Measurements from ENCODE around the gene CCDC47. TPM values are rescaled to one million over a fixed set of nuclear protein-coding genes. Genes with fewer than 3 reads are reported as not detected.

The CCDC47 gene
- total RNA-seq, 6 experiments from 2014 or later, result 45.7 to 69.9 (median 63.6) TPM

DNA sequence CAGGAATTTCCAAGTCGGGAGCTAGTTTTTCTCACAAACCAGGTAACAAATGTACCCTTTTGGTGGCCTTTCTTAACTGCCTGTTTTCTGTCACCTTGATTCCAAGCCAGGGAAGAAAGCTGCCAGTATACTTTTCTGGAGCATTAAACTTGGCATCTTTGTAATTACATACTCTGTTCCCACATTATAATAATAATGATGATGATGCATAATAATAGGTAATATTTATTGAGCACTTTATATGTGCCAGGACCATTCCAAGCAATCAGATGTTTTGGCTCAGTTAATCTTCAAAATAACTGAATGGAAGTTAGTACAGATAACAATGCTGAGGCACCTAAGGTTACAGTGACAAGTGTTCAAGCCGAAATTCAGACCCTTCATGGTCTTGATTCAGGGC is 42.7 kb upstream of the CCDC47 start:
- Histone ChIP-seq H3K9me3 (no peaks in the 10 kb centered on the region), H3K27me3 (no peaks in the 10 kb centered on the region), H3K36me3 (peaks cover 5 to 94% (median 65%) of the 10 kb centered on the region in 4 donors), H3K4me1 (peaks cover 0 to 17% (median 1%) of the 10 kb centered on the region in 4 donors), H3K27ac (no peak overlapping the region), H3K4me3 (no peak overlapping the region)
- no peak for DNase-seq
- WGBS (ENCODE audit: insufficient coverage, low coverage, low lambda C conversion rate, missing lambda C conversion rate), result 90% methylated on average over 2 of the region's 2 CpGs
- intact Hi-C loops (cut with DNase I), result no loop called here
- ATAC-seq, result no peak
- TF ChIP-seq, protein P1, sequence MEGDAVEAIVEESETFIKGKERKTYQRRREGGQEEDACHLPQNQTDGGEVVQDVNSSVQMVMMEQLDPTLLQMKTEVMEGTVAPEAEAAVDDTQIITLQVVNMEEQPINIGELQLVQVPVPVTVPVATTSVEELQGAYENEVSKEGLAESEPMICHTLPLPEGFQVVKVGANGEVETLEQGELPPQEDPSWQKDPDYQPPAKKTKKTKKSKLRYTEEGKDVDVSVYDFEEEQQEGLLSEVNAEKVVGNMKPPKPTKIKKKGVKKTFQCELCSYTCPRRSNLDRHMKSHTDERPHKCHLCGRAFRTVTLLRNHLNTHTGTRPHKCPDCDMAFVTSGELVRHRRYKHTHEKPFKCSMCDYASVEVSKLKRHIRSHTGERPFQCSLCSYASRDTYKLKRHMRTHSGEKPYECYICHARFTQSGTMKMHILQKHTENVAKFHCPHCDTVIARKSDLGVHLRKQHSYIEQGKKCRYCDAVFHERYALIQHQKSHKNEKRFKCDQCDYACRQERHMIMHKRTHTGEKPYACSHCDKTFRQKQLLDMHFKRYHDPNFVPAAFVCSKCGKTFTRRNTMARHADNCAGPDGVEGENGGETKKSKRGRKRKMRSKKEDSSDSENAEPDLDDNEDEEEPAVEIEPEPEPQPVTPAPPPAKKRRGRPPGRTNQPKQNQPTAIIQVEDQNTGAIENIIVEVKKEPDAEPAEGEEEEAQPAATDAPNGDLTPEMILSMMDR (IDR thresholded peaks at IDR 0.05), result no peak
- TF ChIP-seq POLR2A (IDR thresholded peaks at IDR 0.05), result no peak

DNA sequence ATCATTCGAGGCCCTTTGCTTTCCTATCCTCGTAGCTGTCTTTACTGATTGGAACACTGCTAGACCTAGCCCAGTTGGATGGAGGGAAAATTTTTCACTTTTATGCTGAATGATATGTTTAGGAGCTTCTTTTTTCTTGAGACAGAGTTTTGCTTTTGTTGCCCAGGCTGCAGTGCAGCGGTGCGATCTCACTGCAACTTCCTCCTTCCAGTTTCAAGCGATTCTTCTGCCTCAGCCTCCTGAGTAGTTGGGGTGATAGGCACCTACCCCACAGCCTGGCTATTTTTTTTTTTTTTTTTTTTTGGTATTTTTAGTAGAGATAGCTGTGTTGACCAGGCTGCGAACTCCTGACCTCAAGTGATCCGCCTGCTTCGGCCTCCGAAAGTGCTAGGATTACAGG is 36.6 kb upstream of the CCDC47 start:
- TF ChIP-seq, protein P1 (IDR thresholded peaks at IDR 0.05), result no peak
- TF ChIP-seq POLR2A (IDR thresholded peaks at IDR 0.05), result no peak
- Histone ChIP-seq H3K27me3 (no peaks in the 10 kb centered on the region), H3K9me3 (no peaks in the 10 kb centered on the region), H3K36me3 (peaks cover 16 to 100% (median 65%) of the 10 kb centered on the region in 4 donors), H3K4me1 (no peaks in the 10 kb centered on the region), H3K4me3 (no peak overlapping the region), H3K27ac (no peak overlapping the region)
- WGBS (ENCODE audit: insufficient coverage, low coverage, low lambda C conversion rate, missing lambda C conversion rate), result 68% methylated on average over 6 of the region's 9 CpGs
- DNase-seq (no peak), ATAC-seq (no peak)
- intact Hi-C loops (cut with DNase I), result no loop called here

DNA sequence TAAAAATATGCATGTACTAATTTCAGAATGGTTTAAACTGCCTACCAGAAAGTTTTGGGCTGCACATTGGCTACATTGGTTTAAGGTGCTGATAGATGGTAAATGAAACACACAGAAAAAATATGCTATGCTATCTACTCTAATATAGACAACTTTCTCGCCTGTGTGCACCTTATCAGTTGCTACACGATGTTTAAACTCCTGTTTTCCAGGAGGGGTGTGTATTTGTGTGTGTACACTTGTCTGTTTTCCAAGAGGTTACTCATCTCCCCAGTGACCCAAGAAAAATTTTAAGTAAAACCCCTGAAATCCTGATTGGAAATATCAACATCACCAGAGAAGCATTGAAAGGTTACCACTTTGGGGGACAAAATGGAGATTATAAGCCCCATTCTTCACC is 32.2 kb upstream of the CCDC47 start:
- H3K36me3 ChIP-seq, result peaks cover 11 to 95% (median 45%) of the 10 kb centered on the region in 4 donors
- no peaks in the 10 kb centered on the region for H3K27me3 ChIP-seq
- H3K9me3 ChIP-seq, result no peaks in the 10 kb centered on the region
- intact Hi-C loops (cut with DNase I), result no loop called here
- no peak for ATAC-seq
- H3K4me3 ChIP-seq, result no peak overlapping the region
- no peak for DNase-seq
- H3K27ac ChIP-seq, result no peak overlapping the region
- H3K4me1 ChIP-seq, result no peaks in the 10 kb centered on the region
- TF ChIP-seq POLR2A (IDR thresholded peaks at IDR 0.05), result no peak
- TF ChIP-seq, protein P1 (IDR thresholded peaks at IDR 0.05), result no peak
- 55% methylated on average over 2 of the region's 2 CpGs for WGBS (ENCODE audit: insufficient coverage, low coverage, low lambda C conversion rate, missing lambda C conversion rate)

DNA sequence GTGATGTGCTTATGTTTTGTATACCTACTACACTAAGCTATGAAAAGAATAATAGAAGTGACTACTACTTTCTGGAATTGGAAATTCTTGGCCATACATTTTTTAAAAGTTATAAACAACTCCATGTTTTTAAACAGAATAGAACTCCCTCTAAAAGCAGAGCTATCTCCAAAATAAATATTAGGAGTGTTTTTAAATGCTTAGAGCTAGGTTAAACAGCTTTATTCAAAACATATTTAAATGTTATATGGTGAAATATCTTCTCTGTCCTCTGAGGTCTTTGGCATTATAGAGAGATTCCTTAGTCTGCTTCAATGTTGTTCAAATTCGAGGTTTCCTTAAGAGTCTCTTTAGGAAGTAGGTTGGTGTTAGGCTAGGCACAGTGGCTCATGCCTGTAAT is 30.9 kb upstream of the CCDC47 start:
- TF ChIP-seq POLR2A (IDR thresholded peaks at IDR 0.05), result no peak
- TF ChIP-seq, protein P1 (IDR thresholded peaks at IDR 0.05), result no peak
- no peaks in the 10 kb centered on the region for H3K9me3 ChIP-seq
- no peak overlapping the region for H3K4me3 ChIP-seq
- peaks cover 11 to 95% (median 47%) of the 10 kb centered on the region in 4 donors for H3K36me3 ChIP-seq
- no peaks in the 10 kb centered on the region for H3K27me3 ChIP-seq
- no peak for DNase-seq
- intact Hi-C loops (cut with DNase I), result no loop called here
- WGBS (ENCODE audit: insufficient coverage, low coverage, low lambda C conversion rate, missing lambda C conversion rate), result 90% methylated on average over 1 of the region's 1 CpG
- no peak overlapping the region for H3K27ac ChIP-seq
- ATAC-seq, result no peak
- H3K4me1 ChIP-seq, result no peaks in the 10 kb centered on the region

DNA sequence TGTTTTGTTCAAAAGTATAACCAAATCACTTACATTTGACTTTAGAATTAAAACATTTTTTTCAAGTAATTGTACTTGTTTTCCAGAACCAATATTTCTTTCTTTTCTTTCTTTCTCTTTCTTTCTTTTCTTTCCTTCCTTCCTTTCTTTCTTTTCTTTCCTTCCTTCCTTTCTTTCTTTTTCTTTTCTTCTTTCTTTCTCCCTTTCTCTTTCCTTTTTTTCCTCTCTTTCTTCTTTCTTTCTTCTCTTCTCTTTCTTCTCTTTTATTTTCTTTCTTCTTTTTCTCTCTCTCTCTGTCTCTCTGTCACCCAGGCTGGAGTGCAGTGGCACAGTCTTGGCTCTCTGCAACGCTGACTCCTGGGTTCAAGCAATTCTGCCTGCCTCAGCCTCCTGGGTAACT is 27.4 kb upstream of the CCDC47 start:
- no peaks in the 10 kb centered on the region for H3K9me3 ChIP-seq
- DNase-seq (no peak), ATAC-seq (no peak)
- no peak overlapping the region for H3K4me3 ChIP-seq
- intact Hi-C loops (cut with DNase I), result no loop called here
- no peak for TF ChIP-seq POLR2A (IDR thresholded peaks at IDR 0.05)
- TF ChIP-seq, protein P1 (IDR thresholded peaks at IDR 0.05), result no peak
- peaks cover 0 to 94% (median 43%) of the 10 kb centered on the region in 4 donors for H3K36me3 ChIP-seq
- no peaks in the 10 kb centered on the region for H3K27me3 ChIP-seq
- no peaks in the 10 kb centered on the region for H3K4me1 ChIP-seq
- 83% methylated on average over 1 of the region's 1 CpG for WGBS (ENCODE audit: insufficient coverage, low coverage, low lambda C conversion rate, missing lambda C conversion rate)
- H3K27ac ChIP-seq, result no peak overlapping the region

Data from right lobe of liver (tissue), 6 donors.